Amniotic epithelial cell (primary cell): Measurements from ENCODE around the gene CAND2.

Experiments
- DNase-seq: peaks from one replicate; pipeline ENCODE4 v3.0.0-alpha.2; 2010; ENCODE audit warnings: low read depth

CAND2 gene

GRCh38 chr3:12796171-12797123 is at the start of gene CAND2:
Gene CAND2, plus strand, starts transcription at chr3:12796680. Its CDS starts 41 bp downstream, at chr3:12796721.
- DNase-seq: peak; percentile 28

GRCh38 chr3:12748477-12748876 is 48.0 kb upstream of the CAND2 start:
- no peak for DNase-seq

GRCh38 chr3:12750223-12750622 is 46.3 kb upstream of the CAND2 start:
- peak; percentile 81 for DNase-seq

- DNase-seq: peak; percentile 84
These were observed 45.8 kb upstream of the CAND2 start for GRCh38 chr3:12750658-12751071.

GRCh38 chr3:12751571-12751970 is 44.9 kb upstream of the CAND2 start:
- peak; percentile 30 for DNase-seq

GRCh38 chr3:12752102-12752501 is 44.4 kb upstream of the CAND2 start:
- no peak for DNase-seq

- DNase-seq: no peak
These were observed 43.7 kb upstream of the CAND2 start for GRCh38 chr3:12752809-12753208.

GRCh38 chr3:12753275-12754028 is 43.0 kb upstream of the CAND2 start:
- no peak for DNase-seq

GRCh38 chr3:12754313-12754712 is 42.2 kb upstream of the CAND2 start:
- DNase-seq: no peak

GRCh38 chr3:12755754-12756153 is 40.7 kb upstream of the CAND2 start:
- no peak for DNase-seq

GRCh38 chr3:12756175-12756574 is 40.3 kb upstream of the CAND2 start:
- DNase-seq: no peak

GRCh38 chr3:12756635-12757034 is 39.8 kb upstream of the CAND2 start:
- DNase-seq: no peak

GRCh38 chr3:12758025-12758781 is 38.3 kb upstream of the CAND2 start:
- DNase-seq: peak; percentile 70

- DNase-seq: no peak
These were observed 37.3 kb upstream of the CAND2 start, which contains the start of gene TMEM40 for GRCh38 chr3:12759097-12759679. Gene TMEM40, minus strand, starts transcription at chr3:12759259. Its CDS starts 9,427 bp downstream, at chr3:12749832.

GRCh38 chr3:12759693-12760565 is 36.6 kb upstream of the CAND2 start:
- no peak for DNase-seq

GRCh38 chr3:12764171-12764776 is 32.2 kb upstream of the CAND2 start:
- DNase-seq: no peak

- DNase-seq: no peak
These were observed 29.9 kb upstream of the CAND2 start for GRCh38 chr3:12766541-12766940.

- DNase-seq: no peak
These were observed 27.6 kb upstream of the CAND2 start for GRCh38 chr3:12768579-12769527.

- no peak for DNase-seq
These were observed 26.7 kb upstream of the CAND2 start for GRCh38 chr3:12769761-12770160.
